GM12873 (cell line): Measurements from ENCODE around the gene CAMSAP1.

Experiments
- CTCF ChIP-seq: IDR thresholded peaks from 2 replicates; pipeline ENCODE4 v1.5.1; 2012; ENCODE audit warnings: low read depth, mild to moderate bottlenecking, moderate library complexity, low read length, control low read depth; ENCODE audit not compliant: insufficient read depth; ENCODE audit errors: missing control alignments

The CAMSAP1 gene

GRCh38 chr9:135944444-135945252 lies 37.3 kb upstream of the CAMSAP1 start:
- no peak for TF ChIP-seq CTCF

- no peak for TF ChIP-seq CTCF
These were observed 34.1 kb upstream of the CAMSAP1 start for GRCh38 chr9:135941288-135941995.

GRCh38 chr9:135939351-135940265 lies 32.3 kb upstream of the CAMSAP1 start:
- TF ChIP-seq CTCF = no peak

- TF ChIP-seq CTCF = no peak
These were observed 30.5 kb upstream of the CAMSAP1 start for GRCh38 chr9:135937521-135938489.

GRCh38 chr9:135933114-135933513 lies 25.8 kb upstream of the CAMSAP1 start:
- TF ChIP-seq CTCF = no peak

GRCh38 chr9:135932656-135933055 lies 25.3 kb upstream of the CAMSAP1 start:
- no peak for TF ChIP-seq CTCF
